GM21390 (cell line): ENCODE measurements around the gene PDZD2.

ENCODE experiments used
- ATAC-seq: cut with Tn5 transposase; IDR thresholded peaks from one replicate; pipeline ENCODE4 v1.9.1; 2021; ENCODE audit not compliant: unreplicated experiment

The PDZD2 gene

GRCh38 chr5:32123058-32123805, 484.3 kb downstream of the PDZD2 start:
- no peak for ATAC-seq

GRCh38 chr5:32123889-32124676, 485.2 kb downstream of the PDZD2 start:
- ATAC-seq = no peak

GRCh38 chr5:32126691-32127090, 487.8 kb downstream of the PDZD2 start:
- no peak for ATAC-seq

- no peak for ATAC-seq
Observed at GRCh38 chr5:32127711-32128110, 488.8 kb downstream of the PDZD2 start.

- ATAC-seq = no peak
Observed at GRCh38 chr5:32129074-32129598, 490.2 kb downstream of the PDZD2 start.

- no peak for ATAC-seq
Observed at GRCh38 chr5:32130865-32131264, 491.9 kb downstream of the PDZD2 start.

GRCh38 chr5:32131604-32132003, 492.7 kb downstream of the PDZD2 start:
- ATAC-seq = no peak

GRCh38 chr5:32132757-32133156, 493.8 kb downstream of the PDZD2 start:
- ATAC-seq = no peak

- no peak for ATAC-seq
Observed at GRCh38 chr5:32135086-32135485, 496.2 kb downstream of the PDZD2 start.

GRCh38 chr5:32136342-32136741, 497.4 kb downstream of the PDZD2 start:
- no peak for ATAC-seq

- no peak for ATAC-seq
Observed at GRCh38 chr5:32138839-32139493, 500.0 kb downstream of the PDZD2 start.

GRCh38 chr5:32143617-32144377, 504.9 kb downstream of the PDZD2 start:
- no peak for ATAC-seq

- no peak for ATAC-seq
Observed at GRCh38 chr5:32144378-32145207, 505.7 kb downstream of the PDZD2 start.

- no peak for ATAC-seq
Observed at GRCh38 chr5:32145378-32145777, 506.4 kb downstream of the PDZD2 start.

- ATAC-seq = no peak
Observed at GRCh38 chr5:32147236-32147635, 508.3 kb downstream of the PDZD2 start.

GRCh38 chr5:32147959-32148358, 509.0 kb downstream of the PDZD2 start:
- no peak for ATAC-seq

- ATAC-seq = no peak
Observed at GRCh38 chr5:32150366-32150765, 511.4 kb downstream of the PDZD2 start.

GRCh38 chr5:32151198-32151597, 512.3 kb downstream of the PDZD2 start:
- no peak for ATAC-seq

- ATAC-seq = no peak
Observed at GRCh38 chr5:32153723-32154122, 514.8 kb downstream of the PDZD2 start.

GRCh38 chr5:32155211-32155610, 516.3 kb downstream of the PDZD2 start:
- ATAC-seq = no peak
